Measurements from ENCODE around the gene STOM. TPM values are rescaled to one million over a fixed set of nuclear protein-coding genes. Genes with fewer than 3 reads are reported as not detected.

Gene STOM
- total RNA-seq, 1 donor from 2014 or later: 155 TPM

GRCh38 chr9:121326901-121327613, 43.0 kb downstream of the STOM start:
- intact Hi-C loops (cut with DNase I): no loop called here
- no peak for ATAC-seq (ENCODE audit: poor library complexity)

GRCh38 chr9:121326130-121326838, 43.8 kb downstream of the STOM start:
- peak; percentile 86 for ATAC-seq (ENCODE audit: poor library complexity)
- intact Hi-C loops (cut with DNase I): no loop called here
- peak; percentile 93 for DNase-seq

More at GRCh38 chr9:121326901-121327613, 43.0 kb downstream of the STOM start:
- no peak for DNase-seq

GRCh38 chr9:121325387-121325786, 44.7 kb downstream of the STOM start:
- ATAC-seq (ENCODE audit: poor library complexity) (peak; percentile 1), DNase-seq (no peak)
- intact Hi-C loops (cut with DNase I): no loop called here

GRCh38 chr9:121324755-121325154, 45.3 kb downstream of the STOM start:
- intact Hi-C loops (cut with DNase I): no loop called here
- DNase-seq: no peak
- no peak for ATAC-seq (ENCODE audit: poor library complexity)

- no peak for ATAC-seq (ENCODE audit: poor library complexity)
- intact Hi-C loops (cut with DNase I): no loop called here
- DNase-seq: no peak
These were observed 45.7 kb downstream of the STOM start for GRCh38 chr9:121324316-121324715.

- no peak for ATAC-seq (ENCODE audit: poor library complexity)
- no peak for DNase-seq
- intact Hi-C loops (cut with DNase I): no loop called here
These were observed 46.5 kb downstream of the STOM start for GRCh38 chr9:121323449-121324151.

GRCh38 chr9:121322737-121323448, 47.2 kb downstream of the STOM start:
- DNase-seq: no peak
- ATAC-seq (ENCODE audit: poor library complexity): no peak
- intact Hi-C loops (cut with DNase I): no loop called here

- ATAC-seq (ENCODE audit: poor library complexity) (no peak), DNase-seq (no peak)
- intact Hi-C loops (cut with DNase I): no loop called here
These were observed 47.9 kb downstream of the STOM start for GRCh38 chr9:121322037-121322736.

GRCh38 chr9:121321016-121321503, 49.0 kb downstream of the STOM start:
- ATAC-seq (ENCODE audit: poor library complexity): no peak
- peak; percentile 41 for DNase-seq
- intact Hi-C loops (cut with DNase I): no loop called here

- ATAC-seq (ENCODE audit: poor library complexity) (no peak), DNase-seq (no peak)
- intact Hi-C loops (cut with DNase I): loop anchor here (5.0 kb wide), 3 partner anchors 58 to 107 kb away; no protein-coding TSS in a partner anchor
These were observed 50.7 kb downstream of the STOM start for GRCh38 chr9:121319383-121319780.

GRCh38 chr9:121318631-121319382, 51.2 kb downstream of the STOM start:
- intact Hi-C loops (cut with DNase I): loop anchor here (5.0 kb wide), 3 partner anchors 58 to 107 kb away; no protein-coding TSS in a partner anchor
- DNase-seq: peak; percentile 43
- ATAC-seq (ENCODE audit: poor library complexity): no peak

- intact Hi-C loops (cut with DNase I): loop anchor here (5.0 kb wide), 3 partner anchors 59 to 106 kb away; no protein-coding TSS in a partner anchor
- DNase-seq (peak; percentile 86), ATAC-seq (ENCODE audit: poor library complexity) (peak; percentile 65)
These were observed 52.1 kb downstream of the STOM start for GRCh38 chr9:121317737-121318630.

- ATAC-seq (ENCODE audit: poor library complexity): no peak
- intact Hi-C loops (cut with DNase I): loop anchor here (5.0 kb wide), 3 partner anchors 60 to 105 kb away; no protein-coding TSS in a partner anchor
- peak; percentile 20 for DNase-seq
These were observed 53.1 kb downstream of the STOM start for GRCh38 chr9:121316852-121317373.

GRCh38 chr9:121316378-121316777, 53.7 kb downstream of the STOM start:
- DNase-seq (peak; percentile 27), ATAC-seq (ENCODE audit: poor library complexity) (no peak)
- intact Hi-C loops (cut with DNase I): loop anchor here (5.0 kb wide), 3 partner anchors 61 to 104 kb away; no protein-coding TSS in a partner anchor

- DNase-seq (peak; percentile 37), ATAC-seq (ENCODE audit: poor library complexity) (no peak)
- intact Hi-C loops (cut with DNase I): no loop called here
These were observed 56.4 kb downstream of the STOM start for GRCh38 chr9:121313458-121314152.
